ENCODE results near the gene GBE1. TPM values are rescaled to one million over a fixed set of nuclear protein-coding genes. Genes with fewer than 3 reads are reported as not detected.
"Not testable (repeated sequence)": the region's sequence is repeated elsewhere in the genome, so short reads cannot be mapped to it uniquely, and the experiment has no call there.

The GBE1 gene
- polyA plus RNA-seq, 1 experiment = 60.1 TPM

DNA sequence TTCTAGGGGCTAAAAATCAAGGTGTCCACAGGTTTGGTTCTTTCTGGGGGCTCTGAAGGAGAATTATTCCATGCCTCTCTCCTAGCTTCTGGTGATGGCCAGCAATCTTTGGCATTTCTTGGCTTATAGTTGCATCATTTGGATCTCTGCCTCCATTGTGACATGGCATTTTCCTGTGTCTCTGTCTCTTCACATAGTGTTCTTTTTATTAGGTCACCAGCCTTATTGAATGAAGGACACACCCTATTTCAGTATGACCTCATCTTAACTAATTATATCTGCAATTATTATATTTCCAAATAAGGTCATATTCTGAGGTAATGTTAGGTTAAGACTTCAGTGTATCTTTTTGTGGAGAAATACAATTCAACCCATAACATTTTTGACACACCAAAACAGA, 3.2 kb upstream of the GBE1 start:
- ChIA-PET CTCF (no interaction called here), POLR2A (no interaction called here)
- Histone ChIP-seq H3K27ac (ENCODE audit: low read depth, low read length) (no peak overlapping the region), H3K4me3 (ENCODE audit: low read depth, low read length) (no peak overlapping the region), H3K27me3 (ENCODE audit: control insufficient read depth, insufficient read depth, low read length) (no peaks in the 10 kb centered on the region), H3K9me3 (ENCODE audit: control insufficient read depth, insufficient read depth, low read length) (peaks cover 3% of the 10 kb centered on the region; the same call in 1 of the 2 replicates)
- no peak for DNase-seq (ENCODE audit: low read depth, low spot score)
- TF ChIP-seq, protein P1, sequence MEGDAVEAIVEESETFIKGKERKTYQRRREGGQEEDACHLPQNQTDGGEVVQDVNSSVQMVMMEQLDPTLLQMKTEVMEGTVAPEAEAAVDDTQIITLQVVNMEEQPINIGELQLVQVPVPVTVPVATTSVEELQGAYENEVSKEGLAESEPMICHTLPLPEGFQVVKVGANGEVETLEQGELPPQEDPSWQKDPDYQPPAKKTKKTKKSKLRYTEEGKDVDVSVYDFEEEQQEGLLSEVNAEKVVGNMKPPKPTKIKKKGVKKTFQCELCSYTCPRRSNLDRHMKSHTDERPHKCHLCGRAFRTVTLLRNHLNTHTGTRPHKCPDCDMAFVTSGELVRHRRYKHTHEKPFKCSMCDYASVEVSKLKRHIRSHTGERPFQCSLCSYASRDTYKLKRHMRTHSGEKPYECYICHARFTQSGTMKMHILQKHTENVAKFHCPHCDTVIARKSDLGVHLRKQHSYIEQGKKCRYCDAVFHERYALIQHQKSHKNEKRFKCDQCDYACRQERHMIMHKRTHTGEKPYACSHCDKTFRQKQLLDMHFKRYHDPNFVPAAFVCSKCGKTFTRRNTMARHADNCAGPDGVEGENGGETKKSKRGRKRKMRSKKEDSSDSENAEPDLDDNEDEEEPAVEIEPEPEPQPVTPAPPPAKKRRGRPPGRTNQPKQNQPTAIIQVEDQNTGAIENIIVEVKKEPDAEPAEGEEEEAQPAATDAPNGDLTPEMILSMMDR (IDR thresholded peaks at IDR 0.05; ENCODE audit: low read depth, low read length) = no peak

DNA sequence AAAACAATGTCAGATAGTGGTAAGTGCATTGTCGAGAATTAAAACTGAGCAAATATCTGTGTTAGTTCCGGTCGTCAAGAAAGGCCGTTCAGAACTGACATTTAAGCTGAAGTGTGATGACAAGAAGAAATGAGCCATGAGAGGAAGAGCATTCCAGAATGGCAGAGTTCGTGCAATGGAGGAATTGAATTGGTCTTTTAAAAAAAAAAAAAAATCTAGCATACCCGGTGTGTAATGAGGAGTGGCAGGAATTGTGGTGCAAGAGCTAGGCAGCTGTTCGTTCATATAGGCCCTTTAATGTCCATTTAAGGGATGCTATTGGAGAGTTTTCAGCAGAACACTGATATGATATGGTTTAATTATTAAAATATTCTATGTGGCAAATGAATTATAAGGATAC, 2.6 kb upstream of the GBE1 start:
- ChIA-PET CTCF (interaction anchor here (1.3 to 1.4 kb wide), 2 partner anchors 30 to 273 kb away, joined by 3 to 6 read pairs; no protein-coding TSS in a partner anchor), POLR2A (no interaction called here)
- no peak for DNase-seq (ENCODE audit: low read depth, low spot score)

DNA sequence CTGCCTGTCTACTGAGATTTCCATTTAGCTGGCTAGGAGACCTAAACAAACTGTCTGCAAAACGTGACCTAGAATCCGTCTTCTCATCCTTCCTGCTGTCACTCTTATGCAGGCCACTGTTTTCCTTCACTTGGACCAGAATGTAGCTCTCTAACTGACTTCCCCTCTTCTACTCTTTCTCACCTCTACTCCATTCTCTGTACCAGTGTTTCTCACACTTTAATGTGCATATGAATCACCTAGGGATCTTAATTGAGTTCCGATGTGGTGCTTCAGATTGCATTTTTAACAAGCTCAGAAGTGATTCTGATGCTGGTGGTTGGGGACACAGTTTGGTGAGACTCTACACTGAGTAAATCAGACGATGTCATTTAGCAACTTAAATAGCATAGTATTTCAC, 1.6 kb upstream of the GBE1 start:
- peaks cover 3% of the 10 kb centered on the region; the same call in 1 of the 2 replicates for H3K9me3 ChIP-seq (ENCODE audit: control insufficient read depth, insufficient read depth, low read length)
- H3K27ac ChIP-seq (ENCODE audit: low read depth, low read length) = no peak overlapping the region
- H3K27me3 ChIP-seq (ENCODE audit: control insufficient read depth, insufficient read depth, low read length) = no peaks in the 10 kb centered on the region
- TF ChIP-seq, protein P1 (IDR thresholded peaks at IDR 0.05; ENCODE audit: low read depth, low read length) = no peak
- CTCF ChIA-PET = interaction anchor here (1.3 to 1.4 kb wide), 2 partner anchors 31 to 272 kb away, joined by 3 to 6 read pairs; no protein-coding TSS in a partner anchor
- H3K4me3 ChIP-seq (ENCODE audit: low read depth, low read length) = no peak overlapping the region
- POLR2A ChIA-PET = no interaction called here
- DNase-seq (ENCODE audit: low read depth, low spot score) = no peak

More for the DNA sequence above, 2.6 kb upstream of the GBE1 start:
- TF ChIP-seq, protein P1 (IDR thresholded peaks at IDR 0.05; ENCODE audit: low read depth, low read length) = no peak
- Histone ChIP-seq H3K27ac (ENCODE audit: low read depth, low read length) (no peak overlapping the region), H3K9me3 (ENCODE audit: control insufficient read depth, insufficient read depth, low read length) (peaks cover 3% of the 10 kb centered on the region; the same call in 1 of the 2 replicates), H3K27me3 (ENCODE audit: control insufficient read depth, insufficient read depth, low read length) (no peaks in the 10 kb centered on the region), H3K4me3 (ENCODE audit: low read depth, low read length) (no peak overlapping the region)

DNA sequence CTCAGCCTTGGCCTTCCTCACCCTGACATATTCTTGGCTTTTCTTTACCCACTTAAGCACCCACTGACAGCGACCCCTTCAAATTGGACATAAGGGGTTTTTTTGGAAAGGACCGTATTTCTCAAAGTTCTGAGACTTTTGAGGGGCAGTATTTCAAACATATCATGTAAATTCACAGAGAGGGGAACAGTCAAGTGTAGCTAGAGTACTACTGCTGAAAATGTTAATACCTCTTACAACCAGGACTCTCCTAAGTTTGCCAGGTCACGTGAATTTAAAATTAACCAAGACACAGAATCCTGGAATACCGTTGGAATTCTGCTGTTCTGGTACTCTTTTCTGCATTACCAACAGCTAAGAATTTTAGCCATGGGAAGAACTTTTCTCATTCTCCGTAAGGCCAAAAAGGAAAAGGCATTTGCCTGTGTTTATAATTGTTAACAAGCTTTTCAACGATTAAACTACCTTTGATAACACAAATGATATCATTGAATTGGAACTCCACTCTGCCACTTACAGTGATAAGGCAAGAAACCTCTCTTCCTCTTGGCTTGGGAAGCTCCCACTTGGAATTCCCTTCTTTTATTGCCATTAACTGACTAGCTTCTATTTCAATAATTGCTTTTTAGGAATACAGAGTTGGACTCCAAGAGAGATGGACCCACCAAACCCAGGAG, 597 bp upstream of the GBE1 start:
- peak overlapping the region; percentile 77 for H3K4me3 ChIP-seq (ENCODE audit: low read depth, low read length)
- H3K9me3 ChIP-seq (ENCODE audit: control insufficient read depth, insufficient read depth, low read length) = peaks cover under 1% of the 10 kb centered on the region; the same call in 1 of the 2 replicates
- DNase-seq (ENCODE audit: low read depth, low spot score) = no peak
- ChIA-PET CTCF (interaction anchor here (0.7 to 1.1 kb wide), 3 partner anchors 11 to 150 kb away, joined by 3 read pairs; no protein-coding TSS in a partner anchor), POLR2A (interaction anchor here (1.0 to 1.6 kb wide), 3 partner anchors 18 to 37 kb away, joined by 4 to 12 read pairs (median 5); no protein-coding TSS in a partner anchor)
- TF ChIP-seq, protein P1 (IDR thresholded peaks at IDR 0.05; ENCODE audit: low read depth, low read length) = no peak
- no peaks in the 10 kb centered on the region for H3K27me3 ChIP-seq (ENCODE audit: control insufficient read depth, insufficient read depth, low read length)
- H3K27ac ChIP-seq (ENCODE audit: low read depth, low read length) = peak overlapping the region; percentile 99

DNA sequence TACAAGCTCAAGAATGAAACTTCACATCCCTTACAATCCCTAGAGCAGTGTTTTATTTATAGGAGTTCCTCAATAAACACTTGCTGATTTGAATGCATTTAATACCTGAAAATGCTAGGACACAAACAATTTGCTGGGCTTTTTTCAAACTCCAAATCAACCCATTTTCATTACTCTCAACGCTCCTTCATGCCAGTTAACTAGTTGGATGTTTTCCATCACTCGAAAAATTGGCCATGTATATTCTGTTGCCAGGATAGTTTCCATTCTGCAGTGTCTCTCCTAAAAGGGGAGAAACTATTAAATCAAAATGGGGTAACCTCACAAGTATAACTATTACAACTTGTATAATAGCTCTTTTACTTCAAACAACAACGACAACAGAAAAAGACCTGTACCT, 1.2 kb downstream of the GBE1 start:
- no peaks in the 10 kb centered on the region for H3K27me3 ChIP-seq (ENCODE audit: control insufficient read depth, insufficient read depth, low read length)
- peak overlapping the region; percentile 99 for H3K27ac ChIP-seq (ENCODE audit: low read depth, low read length)
- H3K4me3 ChIP-seq (ENCODE audit: low read depth, low read length) = peak overlapping the region; percentile 77
- POLR2A ChIA-PET = no interaction called here
- TF ChIP-seq, protein P1 (IDR thresholded peaks at IDR 0.05; ENCODE audit: low read depth, low read length) = no peak
- CTCF ChIA-PET = interaction anchor here (0.6 to 1.4 kb wide), 4 partner anchors 14 to 92 kb away, joined by 3 to 5 read pairs (median 4); no protein-coding TSS in a partner anchor
- no peak for DNase-seq (ENCODE audit: low read depth, low spot score)
- H3K9me3 ChIP-seq (ENCODE audit: control insufficient read depth, insufficient read depth, low read length) = no peaks in the 10 kb centered on the region

DNA sequence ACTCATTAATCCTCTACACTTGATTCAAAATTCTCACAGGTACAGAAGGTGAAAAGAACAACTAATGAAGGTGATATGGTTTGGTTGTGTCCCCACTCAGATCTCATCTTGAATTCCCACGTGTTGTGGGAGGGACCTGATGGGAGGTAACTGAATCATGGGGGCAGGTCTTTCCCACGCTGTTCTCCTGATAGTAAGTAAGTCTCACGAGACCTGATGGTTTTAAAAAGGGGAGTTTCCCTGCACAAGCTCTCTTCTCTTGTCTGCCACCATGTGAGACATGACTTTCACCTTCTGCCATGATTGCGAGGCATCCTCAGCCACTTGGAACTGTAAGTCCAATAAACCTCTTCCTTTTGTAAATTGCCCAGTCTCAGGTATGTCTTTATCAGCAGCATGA, 2.7 kb downstream of the GBE1 start:
- H3K27me3 ChIP-seq (ENCODE audit: control insufficient read depth, insufficient read depth, low read length); DNase-seq (ENCODE audit: low read depth, low spot score); CTCF ChIA-PET; POLR2A ChIA-PET; H3K9me3 ChIP-seq (ENCODE audit: control insufficient read depth, insufficient read depth, low read length); H3K4me3 ChIP-seq (ENCODE audit: low read depth, low read length); H3K27ac ChIP-seq (ENCODE audit: low read depth, low read length): not testable (repeated sequence)
